ENCODE data around the gene BCL2.

DNA sequence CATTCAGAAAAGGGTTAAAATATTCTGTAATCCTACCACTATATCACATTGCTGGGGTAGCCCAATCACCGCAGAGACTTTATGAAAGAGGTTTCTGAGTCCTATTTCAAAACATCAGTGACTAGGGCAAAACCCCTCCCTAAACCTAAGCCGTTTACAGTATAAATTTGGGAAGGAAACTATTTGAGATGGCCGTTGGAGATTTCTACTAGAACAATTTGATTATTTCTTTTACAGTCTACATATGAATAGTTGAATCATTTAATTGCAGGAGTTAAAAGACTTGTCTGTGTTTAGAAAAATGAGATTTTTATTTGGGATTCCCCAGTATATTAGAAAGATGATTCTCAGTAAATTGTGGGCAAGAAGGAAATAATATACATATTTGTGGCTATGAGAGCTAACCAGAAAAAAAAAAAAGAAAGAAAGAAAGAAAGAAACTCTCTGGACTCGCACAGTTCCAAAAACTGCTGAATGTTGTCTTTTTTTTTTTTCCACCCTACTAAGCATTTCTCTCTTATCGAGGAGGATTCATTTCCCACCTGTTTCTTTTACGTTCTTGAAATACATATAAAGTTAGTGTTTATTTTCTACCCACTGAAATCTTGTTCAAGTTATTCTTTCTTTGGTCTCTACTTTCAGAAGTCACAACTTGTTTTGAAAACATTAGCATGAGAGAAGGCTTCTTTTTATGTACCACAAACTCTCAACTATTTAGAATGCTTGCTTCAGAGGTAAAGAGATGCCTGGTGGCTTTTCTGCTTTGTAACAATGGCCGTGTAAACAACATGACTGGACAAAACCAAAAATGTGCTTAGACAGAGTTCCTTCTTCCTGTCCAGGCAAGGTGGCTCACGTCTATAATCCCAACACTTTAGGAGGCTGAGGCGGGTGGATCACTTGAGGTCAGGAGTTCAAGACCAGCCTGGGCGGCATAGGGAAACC is 65.9 kb downstream of the BCL2 start:
- TF ChIP-seq, protein P1, sequence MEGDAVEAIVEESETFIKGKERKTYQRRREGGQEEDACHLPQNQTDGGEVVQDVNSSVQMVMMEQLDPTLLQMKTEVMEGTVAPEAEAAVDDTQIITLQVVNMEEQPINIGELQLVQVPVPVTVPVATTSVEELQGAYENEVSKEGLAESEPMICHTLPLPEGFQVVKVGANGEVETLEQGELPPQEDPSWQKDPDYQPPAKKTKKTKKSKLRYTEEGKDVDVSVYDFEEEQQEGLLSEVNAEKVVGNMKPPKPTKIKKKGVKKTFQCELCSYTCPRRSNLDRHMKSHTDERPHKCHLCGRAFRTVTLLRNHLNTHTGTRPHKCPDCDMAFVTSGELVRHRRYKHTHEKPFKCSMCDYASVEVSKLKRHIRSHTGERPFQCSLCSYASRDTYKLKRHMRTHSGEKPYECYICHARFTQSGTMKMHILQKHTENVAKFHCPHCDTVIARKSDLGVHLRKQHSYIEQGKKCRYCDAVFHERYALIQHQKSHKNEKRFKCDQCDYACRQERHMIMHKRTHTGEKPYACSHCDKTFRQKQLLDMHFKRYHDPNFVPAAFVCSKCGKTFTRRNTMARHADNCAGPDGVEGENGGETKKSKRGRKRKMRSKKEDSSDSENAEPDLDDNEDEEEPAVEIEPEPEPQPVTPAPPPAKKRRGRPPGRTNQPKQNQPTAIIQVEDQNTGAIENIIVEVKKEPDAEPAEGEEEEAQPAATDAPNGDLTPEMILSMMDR (conservative IDR thresholded peaks at IDR 0.05; ENCODE audit: low read depth, low read length), result no peak
- no peak for TF ChIP-seq EZH2 (IDR thresholded peaks at IDR 0.05; ENCODE audit: low read length, unreplicated experiment)
